Measurements from ENCODE around the gene TRABD2A. TPM values are rescaled to one million over a fixed set of nuclear protein-coding genes. Genes with fewer than 3 reads are reported as not detected.
A peak's percentile ranks its signal among the peaks of the same experiment; 100 is the strongest.
"Not testable (repeated sequence)": the region's sequence is repeated elsewhere in the genome, so short reads cannot be mapped to it uniquely, and the experiment has no call there.

The TRABD2A gene
- total and polyA plus RNA-seq, 8 donors = 0.19 to 0.59 (median 0.28) TPM; not detected in 1

GRCh38 chr2:84924173-84925106 is 43.6 kb upstream of the TRABD2A start:
- no peak for ATAC-seq
- FAIRE-seq = no peak
- H3K4me1 ChIP-seq = peaks cover 0 to 4% (median 0%) of the 10 kb centered on the region in 3 donors

GRCh38 chr2:84923009-84923408 is 42.1 kb upstream of the TRABD2A start:
- FAIRE-seq (no peak), ATAC-seq (no peak), DNase-seq (no peak)
- Histone ChIP-seq H3K36me3 (no peaks in the 10 kb centered on the region), H3K27ac (no peak overlapping the region), H3K27me3 (no peaks in the 10 kb centered on the region), H3K4me1 (peaks cover 0 to 4% (median 0%) of the 10 kb centered on the region in 3 donors), H3K4me3 (no peak overlapping the region), H3K9me3 (no peaks in the 10 kb centered on the region)
- intact Hi-C loops (cut with DNase I) = no loop called here
- TF ChIP-seq, protein P1, sequence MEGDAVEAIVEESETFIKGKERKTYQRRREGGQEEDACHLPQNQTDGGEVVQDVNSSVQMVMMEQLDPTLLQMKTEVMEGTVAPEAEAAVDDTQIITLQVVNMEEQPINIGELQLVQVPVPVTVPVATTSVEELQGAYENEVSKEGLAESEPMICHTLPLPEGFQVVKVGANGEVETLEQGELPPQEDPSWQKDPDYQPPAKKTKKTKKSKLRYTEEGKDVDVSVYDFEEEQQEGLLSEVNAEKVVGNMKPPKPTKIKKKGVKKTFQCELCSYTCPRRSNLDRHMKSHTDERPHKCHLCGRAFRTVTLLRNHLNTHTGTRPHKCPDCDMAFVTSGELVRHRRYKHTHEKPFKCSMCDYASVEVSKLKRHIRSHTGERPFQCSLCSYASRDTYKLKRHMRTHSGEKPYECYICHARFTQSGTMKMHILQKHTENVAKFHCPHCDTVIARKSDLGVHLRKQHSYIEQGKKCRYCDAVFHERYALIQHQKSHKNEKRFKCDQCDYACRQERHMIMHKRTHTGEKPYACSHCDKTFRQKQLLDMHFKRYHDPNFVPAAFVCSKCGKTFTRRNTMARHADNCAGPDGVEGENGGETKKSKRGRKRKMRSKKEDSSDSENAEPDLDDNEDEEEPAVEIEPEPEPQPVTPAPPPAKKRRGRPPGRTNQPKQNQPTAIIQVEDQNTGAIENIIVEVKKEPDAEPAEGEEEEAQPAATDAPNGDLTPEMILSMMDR (IDR thresholded peaks at IDR 0.05) = no peak

More at GRCh38 chr2:84924173-84925106, 43.6 kb upstream of the TRABD2A start:
- Histone ChIP-seq H3K4me3 (no peak overlapping the region), H3K9me3 (no peaks in the 10 kb centered on the region), H3K36me3 (no peaks in the 10 kb centered on the region), H3K27ac (no peak overlapping the region), H3K27me3 (no peaks in the 10 kb centered on the region)
- no peak for DNase-seq
- 64% methylated on average over 9 of the region's 9 CpGs for WGBS, 2 donors
- TF ChIP-seq, protein P1 (IDR thresholded peaks at IDR 0.05) = no peak
- intact Hi-C loops (cut with DNase I) = loop anchor here in 1 of 3 donors (5.0 kb wide), 1 partner anchor 88 kb away; no protein-coding TSS in a partner anchor

- Histone ChIP-seq H3K27me3 (no peaks in the 10 kb centered on the region), H3K4me3 (no peak overlapping the region), H3K27ac (peak overlapping the region in 2 of 4 donors; percentile 36 to 48), H3K4me1 (no peaks in the 10 kb centered on the region), H3K9me3 (no peaks in the 10 kb centered on the region), H3K36me3 (no peaks in the 10 kb centered on the region)
- WGBS, 2 donors = 67 to 74% methylated on average over 7 of the region's 7 CpGs
- intact Hi-C loops (cut with DNase I) = no loop called here
- DNase-seq (no peak), ATAC-seq (peak in 3 of 4 donors; percentile 71 to 89 (median 84)), FAIRE-seq (no peak)
- TF ChIP-seq, protein P1 (IDR thresholded peaks at IDR 0.05) = no peak
These were observed 39.1 kb upstream of the TRABD2A start for GRCh38 chr2:84919885-84920580.

DNA sequence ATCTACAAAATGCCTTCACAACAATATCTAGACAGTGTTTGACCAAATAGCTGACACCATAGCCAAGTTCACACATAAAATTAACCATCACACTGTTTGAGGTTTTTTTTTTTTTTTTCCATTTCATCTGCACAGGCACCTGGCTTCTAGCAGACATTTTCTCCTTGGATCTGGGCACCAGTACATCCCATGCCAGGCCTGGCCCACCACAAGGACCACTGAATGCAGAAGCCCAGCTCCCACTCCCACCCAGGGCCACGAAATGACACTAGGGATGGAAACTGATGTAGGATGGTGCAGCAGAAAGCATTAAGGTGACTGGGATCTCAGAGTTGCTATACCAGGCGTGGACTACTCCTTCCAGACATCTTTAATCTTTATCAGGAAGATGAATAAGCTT is 37.5 kb upstream of the TRABD2A start:
- no peak overlapping the region for H3K27ac ChIP-seq
- no peak for ATAC-seq
- no peaks in the 10 kb centered on the region for H3K4me1 ChIP-seq
- H3K4me3 ChIP-seq = no peak overlapping the region
- TF ChIP-seq, protein P1 (IDR thresholded peaks at IDR 0.05) = no peak
- FAIRE-seq = no peak
- no peaks in the 10 kb centered on the region for H3K9me3 ChIP-seq
- no peak for DNase-seq
- no peaks in the 10 kb centered on the region for H3K36me3 ChIP-seq
- no peaks in the 10 kb centered on the region for H3K27me3 ChIP-seq
- intact Hi-C loops (cut with DNase I) = no loop called here
- WGBS, 2 donors = 68 to 77% methylated on average over 2 of the region's 2 CpGs

GRCh38 chr2:84917821-84918220 is 36.9 kb upstream of the TRABD2A start:
- ATAC-seq; H3K4me1 ChIP-seq; intact Hi-C loops (cut with DNase I); H3K36me3 ChIP-seq; DNase-seq; H3K9me3 ChIP-seq; H3K27ac ChIP-seq; H3K4me3 ChIP-seq; H3K27me3 ChIP-seq; FAIRE-seq: not testable (repeated sequence)
- 88 to 92% methylated on average over 5 of the region's 5 CpGs for WGBS, 2 donors

- H3K27ac ChIP-seq; H3K36me3 ChIP-seq; H3K9me3 ChIP-seq; intact Hi-C loops (cut with DNase I); H3K4me1 ChIP-seq; H3K27me3 ChIP-seq; FAIRE-seq; ATAC-seq; H3K4me3 ChIP-seq; DNase-seq: not testable (repeated sequence)
- WGBS, 2 donors = 94 to 96% methylated on average over 24 of the region's 24 CpGs
These were observed 34.8 kb upstream of the TRABD2A start for GRCh38 chr2:84915675-84916074.
